Ectodermal cell (in vitro differentiated cells): ENCODE measurements around the gene LRTM2.

Experiments used
- H3K27ac ChIP-seq: 2 replicates; pipeline ENCODE4 v1.7.0; 2013; ENCODE audit warnings: mild to moderate bottlenecking, low read depth, low read length; ENCODE audit not compliant: insufficient read depth, poor library complexity, severe bottlenecking
- H3K27me3 ChIP-seq: 2 replicates; pipeline ENCODE4 v1.7.0; 2013; ENCODE audit warnings: mild to moderate bottlenecking, low read length; ENCODE audit not compliant: insufficient read depth, control insufficient read depth, poor library complexity, severe bottlenecking
- H3K36me3 ChIP-seq: one replicate; pipeline ENCODE4 v1.7.0; 2013; ENCODE audit warnings: low read length; ENCODE audit not compliant: control insufficient read depth, insufficient read depth
- H3K4me1 ChIP-seq: one replicate; pipeline ENCODE4 v1.7.0; 2013; ENCODE audit warnings: low read length; ENCODE audit not compliant: control insufficient read depth, insufficient read depth
- H3K4me3 ChIP-seq: 2 replicates; pipeline ENCODE4 v1.7.0; 2013; ENCODE audit warnings: low read depth, low read length, control low read depth; ENCODE audit not compliant: insufficient read depth
- H3K9me3 ChIP-seq: 2 replicates; pipeline ENCODE4 v1.7.0; 2013; ENCODE audit warnings: mild to moderate bottlenecking, low read length, moderate library complexity; ENCODE audit not compliant: control insufficient read depth
- WGBS, 2 experiments: methylation state at CpG; one replicate each; pipeline ENCODE4 v1.1.7; 2013; ENCODE audit warnings: missing lambda C conversion rate in 2 of 2; 5-methylcytosine and 5-hydroxymethylcytosine counted together

LRTM2 gene

DNA sequence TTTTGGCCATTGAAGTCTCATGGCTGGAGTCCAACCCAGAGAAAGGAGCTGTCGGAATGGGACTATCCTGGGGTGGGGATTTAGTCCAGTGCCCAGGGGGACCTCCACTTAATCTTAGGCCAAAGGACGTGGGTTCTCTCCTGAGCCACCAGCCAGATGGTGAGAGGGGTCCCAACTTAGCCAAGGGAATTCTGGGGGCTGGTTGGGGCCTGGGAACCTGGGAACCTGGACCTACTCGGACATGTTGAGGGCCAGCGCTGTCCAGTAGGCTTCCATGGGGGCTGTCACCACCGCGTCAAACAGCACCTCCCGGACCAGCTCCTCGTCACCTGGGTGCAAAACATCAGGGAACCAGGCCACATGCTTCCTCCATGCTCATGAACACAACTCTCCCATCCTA lies 33.4 kb downstream of the LRTM2 start:
- Histone ChIP-seq H3K27ac (no peak overlapping the region), H3K27me3 (no peaks in the 10 kb centered on the region), H3K4me1 (no peaks in the 10 kb centered on the region), H3K4me3 (no peak overlapping the region), H3K36me3 (no peaks in the 10 kb centered on the region), H3K9me3 (no peaks in the 10 kb centered on the region)
- 94 to 95% methylated on average over 8 of the region's 8 CpGs for WGBS, 2 experiments

DNA sequence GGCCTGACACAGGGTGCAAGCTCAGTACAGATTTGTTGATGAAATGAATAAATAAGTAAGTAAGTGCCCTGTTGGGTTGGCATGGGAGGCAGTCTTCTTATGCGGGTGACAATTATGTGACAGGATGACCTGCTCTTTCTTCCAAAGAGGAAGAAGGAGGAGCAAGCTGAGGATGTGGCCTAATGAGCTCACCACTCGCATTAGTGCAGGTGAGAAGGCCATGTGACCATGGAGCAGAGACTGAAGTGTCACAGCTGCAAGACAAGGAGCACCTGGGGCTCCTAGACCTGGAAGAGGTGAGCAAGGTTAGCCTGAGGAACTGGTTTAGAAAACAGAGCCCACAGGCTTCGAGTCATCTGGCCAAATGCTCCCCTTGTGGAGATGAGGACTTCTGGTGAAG lies 34.9 kb downstream of the LRTM2 start:
- Histone ChIP-seq H3K36me3 (no peaks in the 10 kb centered on the region), H3K27ac (no peak overlapping the region), H3K4me1 (no peaks in the 10 kb centered on the region), H3K4me3 (no peak overlapping the region), H3K9me3 (no peaks in the 10 kb centered on the region), H3K27me3 (no peaks in the 10 kb centered on the region)
- 89 to 90% methylated on average over 3 of the region's 3 CpGs for WGBS, 2 experiments

DNA sequence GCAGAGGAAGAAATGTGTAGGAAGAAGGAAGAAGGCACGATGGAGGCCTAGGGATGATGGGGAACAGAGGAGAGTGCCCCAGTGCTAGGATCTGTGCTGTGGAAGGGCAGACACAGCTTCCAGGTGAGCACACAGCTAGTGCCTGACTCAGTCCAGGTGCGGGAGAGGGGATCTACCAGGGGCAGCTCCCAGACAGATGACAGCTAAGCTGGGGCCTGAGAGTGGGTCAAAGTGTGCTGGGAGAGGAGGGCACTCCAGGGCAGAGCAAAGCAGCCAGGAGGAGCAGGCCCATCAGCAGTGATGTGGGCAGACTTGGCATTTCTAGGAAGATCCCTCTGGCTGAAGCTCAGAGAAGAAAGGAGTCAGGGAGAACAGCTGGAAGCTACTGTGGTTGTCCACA lies 36.7 kb downstream of the LRTM2 start:
- Histone ChIP-seq H3K27me3 (no peaks in the 10 kb centered on the region), H3K9me3 (no peaks in the 10 kb centered on the region), H3K4me3 (no peak overlapping the region), H3K27ac (no peak overlapping the region), H3K4me1 (no peaks in the 10 kb centered on the region), H3K36me3 (no peaks in the 10 kb centered on the region)
- 70 to 71% methylated on average over 2 of the region's 2 CpGs for WGBS, 2 experiments

DNA sequence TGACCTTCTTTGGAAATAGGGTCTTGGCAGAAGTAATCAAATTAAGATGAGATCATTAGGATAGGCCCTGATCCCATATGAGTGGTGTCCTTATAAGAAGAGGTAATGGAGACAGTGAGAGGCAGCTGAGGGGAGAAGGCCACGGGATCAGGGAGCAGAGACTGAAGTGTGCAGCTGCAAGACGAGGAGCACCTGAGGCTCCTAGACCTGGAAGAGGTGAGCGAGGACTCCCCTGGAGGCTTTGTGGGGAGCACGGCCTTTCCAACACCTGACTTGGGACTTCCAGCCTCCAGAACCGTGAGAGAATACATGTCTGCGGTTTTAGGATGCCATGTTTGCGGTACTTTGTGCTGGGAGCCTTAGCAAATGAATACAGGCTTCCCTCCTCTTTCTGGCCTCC lies 37.5 kb downstream of the LRTM2 start:
- no peaks in the 10 kb centered on the region for H3K27me3 ChIP-seq
- no peak overlapping the region for H3K4me3 ChIP-seq
- no peak overlapping the region for H3K27ac ChIP-seq
- H3K4me1 ChIP-seq, result no peaks in the 10 kb centered on the region
- 93 to 96% methylated on average over 7 of the region's 7 CpGs for WGBS, 2 experiments
- H3K9me3 ChIP-seq, result no peaks in the 10 kb centered on the region
- H3K36me3 ChIP-seq, result no peaks in the 10 kb centered on the region

DNA sequence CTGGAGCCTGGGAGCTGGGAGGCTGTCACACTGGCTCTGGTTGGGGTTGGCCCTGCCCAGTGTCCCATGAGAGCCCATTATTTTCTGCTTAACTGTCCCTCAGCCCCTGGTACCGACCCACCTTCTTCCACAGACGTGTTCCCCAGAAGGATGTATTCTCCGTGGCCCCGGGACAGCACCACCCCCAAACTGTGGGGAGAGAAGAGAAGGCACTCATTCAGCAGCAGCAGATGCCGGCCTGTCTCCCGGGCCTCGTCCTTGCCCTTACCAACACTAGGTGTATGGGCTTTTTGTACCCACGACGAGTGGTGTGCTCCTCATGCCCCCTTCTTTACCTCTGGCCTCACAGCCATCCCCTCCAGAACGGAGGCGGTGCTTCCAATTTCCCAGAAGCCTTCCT lies 38.1 kb downstream of the LRTM2 start:
- Histone ChIP-seq H3K36me3 (no peaks in the 10 kb centered on the region), H3K9me3 (no peaks in the 10 kb centered on the region), H3K27ac (no peak overlapping the region), H3K4me3 (no peak overlapping the region), H3K27me3 (no peaks in the 10 kb centered on the region), H3K4me1 (no peaks in the 10 kb centered on the region)
- 91 to 93% methylated on average over 11 of the region's 11 CpGs for WGBS, 2 experiments

DNA sequence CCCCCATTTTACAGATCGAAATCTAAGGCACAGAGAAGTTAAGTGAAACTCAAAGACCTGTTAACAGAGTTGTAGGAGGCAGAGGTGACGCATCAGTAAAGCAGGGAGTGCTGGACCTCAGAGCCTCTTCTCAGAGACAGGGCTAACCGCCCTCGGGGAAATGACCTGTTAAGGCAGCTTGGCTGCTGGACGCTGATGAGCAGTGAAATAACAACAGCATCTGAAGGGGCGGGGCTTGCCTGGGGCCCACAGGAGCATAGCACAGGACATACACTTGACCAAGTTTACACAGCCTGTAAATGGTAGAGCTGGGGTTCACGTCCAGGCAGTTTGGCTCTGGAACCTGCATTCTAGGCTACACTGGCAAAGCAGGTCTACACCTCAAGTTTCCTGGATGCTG lies 39.3 kb downstream of the LRTM2 start:
- H3K27me3 ChIP-seq, result no peaks in the 10 kb centered on the region
- H3K9me3 ChIP-seq, result no peaks in the 10 kb centered on the region
- H3K36me3 ChIP-seq, result no peaks in the 10 kb centered on the region
- H3K4me1 ChIP-seq, result no peaks in the 10 kb centered on the region
- 87 to 88% methylated on average over 7 of the region's 7 CpGs for WGBS, 2 experiments
- H3K4me3 ChIP-seq, result no peak overlapping the region
- no peak overlapping the region for H3K27ac ChIP-seq

DNA sequence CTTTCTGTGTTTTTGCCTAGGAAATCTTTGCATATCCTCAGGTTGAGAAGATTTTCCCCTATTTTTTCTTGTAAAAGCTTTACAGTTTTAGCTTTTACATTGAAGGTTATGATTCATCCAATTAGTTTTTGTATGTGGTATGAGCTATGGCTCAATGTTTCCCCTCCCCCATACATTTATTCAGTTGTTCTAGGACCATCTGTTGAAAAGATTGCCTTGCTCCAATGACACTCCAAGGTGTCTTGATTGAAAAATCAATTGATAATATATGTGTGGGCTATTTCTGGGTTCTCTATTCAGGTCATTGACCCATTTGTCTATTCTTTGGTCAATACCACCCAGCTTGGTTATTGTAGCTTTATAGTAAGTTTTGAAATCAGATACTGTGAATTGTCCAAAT lies 42.6 kb downstream of the LRTM2 start:
- H3K27me3 ChIP-seq, result no peaks in the 10 kb centered on the region
- no peaks in the 10 kb centered on the region for H3K36me3 ChIP-seq
- no peaks in the 10 kb centered on the region for H3K4me1 ChIP-seq

DNA sequence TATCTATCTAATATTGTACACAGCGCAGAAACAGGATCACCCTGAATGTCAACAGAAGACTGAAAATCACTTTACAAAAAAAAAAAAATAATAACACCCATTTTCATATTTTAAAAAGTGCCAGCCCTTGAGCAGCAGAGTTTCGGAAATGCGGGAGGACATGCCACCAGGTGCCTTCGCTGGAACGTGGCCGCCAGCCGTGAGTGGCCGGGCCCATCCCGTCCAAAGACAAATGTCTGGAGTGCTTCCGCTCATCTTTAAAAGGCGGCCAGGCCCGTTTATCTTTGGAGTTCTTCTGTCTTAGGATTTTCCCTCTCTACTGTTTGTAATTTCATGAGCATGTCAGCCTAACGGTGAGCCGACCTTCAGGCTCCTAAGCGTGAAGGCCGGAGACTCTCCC lies 43.5 kb downstream of the LRTM2 start:
- Histone ChIP-seq H3K27me3 (no peaks in the 10 kb centered on the region), H3K4me3 (no peak overlapping the region), H3K9me3 (no peaks in the 10 kb centered on the region), H3K36me3 (no peaks in the 10 kb centered on the region), H3K27ac (no peak overlapping the region), H3K4me1 (no peaks in the 10 kb centered on the region)
- WGBS, 2 experiments, result 91 to 94% methylated on average over 16 of the region's 16 CpGs

More for the DNA sequence above, 42.6 kb downstream of the LRTM2 start:
- Histone ChIP-seq H3K4me3 (no peak overlapping the region), H3K27ac (no peak overlapping the region), H3K9me3 (no peaks in the 10 kb centered on the region)

DNA sequence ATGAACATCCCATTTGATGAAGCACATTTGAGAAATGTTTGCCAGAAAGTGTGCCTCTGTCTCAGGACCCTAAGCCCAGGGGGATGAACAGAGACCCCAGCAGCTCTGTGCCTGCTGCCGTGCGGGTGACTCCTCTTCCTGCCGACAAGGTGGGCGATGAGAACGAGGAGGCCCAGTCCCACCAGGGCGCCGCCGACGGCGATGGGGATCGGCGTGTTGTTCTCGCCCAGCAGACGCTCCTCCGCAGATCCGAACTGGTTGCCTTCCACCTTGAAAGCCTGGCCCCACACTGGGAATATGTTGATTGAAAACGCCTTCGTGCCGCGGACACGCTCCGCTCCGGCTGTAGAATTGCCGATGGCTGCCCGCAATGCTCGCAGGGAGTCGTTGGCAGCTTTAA lies 44.1 kb downstream of the LRTM2 start:
- H3K27me3 ChIP-seq, result no peaks in the 10 kb centered on the region
- H3K36me3 ChIP-seq, result no peaks in the 10 kb centered on the region
- H3K27ac ChIP-seq, result no peak overlapping the region
- WGBS, 2 experiments, result 96 to 97% methylated on average over 27 of the region's 27 CpGs
- no peak overlapping the region for H3K4me3 ChIP-seq
- H3K9me3 ChIP-seq, result no peaks in the 10 kb centered on the region
- no peaks in the 10 kb centered on the region for H3K4me1 ChIP-seq

DNA sequence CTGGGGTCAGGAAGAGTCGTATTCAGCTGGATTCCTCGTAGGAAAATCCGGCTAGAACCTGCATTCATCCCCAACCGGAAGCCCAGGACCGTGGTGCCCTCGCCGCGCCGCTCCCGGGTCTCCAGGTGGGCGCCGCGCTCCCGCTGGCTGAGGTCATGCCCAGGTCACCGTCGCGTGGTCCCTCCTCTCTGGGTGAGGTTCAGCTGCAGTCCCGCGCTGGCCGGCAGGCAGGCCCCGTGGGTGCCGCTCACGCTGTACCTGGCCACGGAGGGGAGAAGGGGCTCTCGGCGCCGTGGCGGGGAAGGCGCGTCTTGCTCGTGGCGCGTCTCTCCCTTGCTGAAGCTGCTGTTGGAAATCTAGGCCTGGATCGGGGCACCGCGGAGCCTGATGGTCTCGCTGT lies 44.5 kb downstream of the LRTM2 start:
- H3K4me3 ChIP-seq, result no peak overlapping the region
- H3K9me3 ChIP-seq, result no peaks in the 10 kb centered on the region
- no peak overlapping the region for H3K27ac ChIP-seq
- no peaks in the 10 kb centered on the region for H3K36me3 ChIP-seq
- 94 to 96% methylated on average over 37 of the region's 37 CpGs for WGBS, 2 experiments
- H3K4me1 ChIP-seq, result no peaks in the 10 kb centered on the region
- H3K27me3 ChIP-seq, result no peaks in the 10 kb centered on the region

DNA sequence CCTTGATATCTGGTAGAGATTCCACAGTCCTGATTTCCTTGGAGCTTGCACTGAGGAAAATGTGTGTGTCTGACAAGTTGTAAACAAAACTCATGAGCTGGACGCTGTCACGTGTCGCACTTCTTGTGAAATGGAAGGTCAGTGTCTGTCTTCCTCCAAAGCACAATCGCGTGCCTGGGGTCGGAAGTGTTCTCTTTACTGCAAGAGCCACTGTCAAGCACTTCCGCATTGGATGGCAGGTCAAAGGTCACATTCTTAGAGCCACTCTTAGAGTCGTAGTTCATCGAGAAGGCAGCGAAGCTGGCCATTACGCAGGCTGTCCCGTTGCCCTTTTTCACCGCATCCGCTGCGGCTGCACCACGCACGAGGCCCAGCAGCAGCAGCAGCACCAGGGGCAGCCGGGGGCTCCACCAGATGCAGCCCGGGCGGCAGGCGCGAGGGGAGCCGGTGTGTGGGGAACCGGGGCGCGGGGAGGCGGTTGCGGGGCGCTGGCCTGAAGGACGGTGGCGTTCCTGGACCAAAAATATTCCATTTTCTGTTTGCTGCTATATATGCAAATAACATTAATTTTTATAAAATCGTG lies 45.0 kb downstream of the LRTM2 start:
- Histone ChIP-seq H3K9me3 (no peaks in the 10 kb centered on the region), H3K27me3 (no peaks in the 10 kb centered on the region), H3K4me1 (no peaks in the 10 kb centered on the region), H3K36me3 (no peaks in the 10 kb centered on the region), H3K27ac (no peak overlapping the region), H3K4me3 (no peak overlapping the region)
- WGBS, 2 experiments, result 94 to 95% methylated on average over 31 to 32 of the region's 32 CpGs
